GM19193 (cell line): ENCODE measurements around the gene ATXN7.

Experiments used
- POLR2A ChIP-seq: IDR thresholded peaks from 4 replicates; pipeline ENCODE4 v1.6.1; 2011; ENCODE audit not compliant: insufficient read depth, insufficient read length; ENCODE audit errors: extremely low read depth

The ATXN7 gene

GRCh38 chr3:63876260-63876659 lies 12.6 kb downstream of the ATXN7 start:
- no peak for TF ChIP-seq POLR2A

DNA sequence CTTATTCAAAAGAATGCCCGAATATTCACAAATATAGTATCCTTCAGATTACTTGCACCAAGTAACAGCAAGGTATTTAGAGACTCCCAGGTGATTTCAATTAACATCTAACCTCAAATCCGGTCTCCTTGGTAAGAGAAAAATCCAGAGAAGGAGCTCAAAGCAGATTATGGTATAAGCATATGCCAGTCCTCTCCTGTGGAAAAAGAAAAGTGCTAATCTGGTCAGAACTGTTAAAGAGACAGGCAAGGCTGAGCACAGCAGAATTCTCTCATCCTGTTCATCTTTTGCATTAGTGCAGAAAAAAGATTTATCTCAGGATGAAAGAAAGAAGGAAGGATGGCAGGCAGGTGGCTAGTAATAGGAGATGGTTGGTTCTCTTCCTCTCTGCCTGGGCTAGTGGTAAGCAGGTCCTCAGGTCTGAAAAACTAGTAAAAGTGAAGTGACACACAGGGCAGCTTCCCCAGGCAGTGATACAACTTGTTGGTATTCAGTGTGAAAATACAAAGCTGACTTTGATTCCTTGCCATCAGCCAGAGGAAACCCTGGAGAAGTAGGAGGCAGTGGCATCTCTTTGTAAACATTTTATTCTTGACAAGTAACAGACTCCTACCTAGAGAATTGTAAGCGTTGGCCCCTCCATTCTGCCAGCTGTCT lies 14.2 kb downstream of the ATXN7 start:
- no peak for TF ChIP-seq POLR2A

GRCh38 chr3:63878394-63879060 lies 14.9 kb downstream of the ATXN7 start:
- no peak for TF ChIP-seq POLR2A

- no peak for TF ChIP-seq POLR2A
Observed at GRCh38 chr3:63880653-63881052, 17.0 kb downstream of the ATXN7 start.

GRCh38 chr3:63886858-63887257 lies 23.2 kb downstream of the ATXN7 start:
- no peak for TF ChIP-seq POLR2A

- TF ChIP-seq POLR2A: no peak
Observed at GRCh38 chr3:63891518-63891917, 27.9 kb downstream of the ATXN7 start.

DNA sequence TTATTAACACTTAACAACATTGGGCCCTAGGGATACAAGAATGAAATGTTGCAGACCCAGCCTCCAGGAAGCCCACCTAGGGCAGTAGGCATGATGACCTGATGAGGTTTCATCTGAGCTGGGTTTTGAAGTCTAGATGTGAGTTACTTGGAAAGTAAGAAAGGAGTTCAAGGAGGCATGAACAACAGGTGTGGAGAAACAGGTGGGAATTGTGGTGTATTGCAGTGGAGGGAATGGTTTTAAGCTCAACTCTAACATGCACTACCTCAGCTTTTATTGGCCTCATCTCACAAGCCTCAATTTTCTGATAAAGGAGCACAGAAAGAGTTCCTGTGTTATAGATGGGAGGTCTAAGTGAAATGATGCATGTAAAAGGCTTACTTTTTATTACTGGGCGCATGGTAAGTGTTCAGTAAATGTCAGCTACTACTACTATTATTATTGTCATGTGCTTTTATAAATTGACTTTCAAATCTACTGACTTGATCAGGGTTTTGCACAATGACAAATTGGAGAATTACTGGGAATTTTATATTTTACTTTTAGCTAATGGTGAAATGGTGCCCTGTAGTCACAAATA lies 29.2 kb downstream of the ATXN7 start:
- no peak for TF ChIP-seq POLR2A

- no peak for TF ChIP-seq POLR2A
Observed at GRCh38 chr3:63895422-63896189, 31.9 kb downstream of the ATXN7 start.

DNA sequence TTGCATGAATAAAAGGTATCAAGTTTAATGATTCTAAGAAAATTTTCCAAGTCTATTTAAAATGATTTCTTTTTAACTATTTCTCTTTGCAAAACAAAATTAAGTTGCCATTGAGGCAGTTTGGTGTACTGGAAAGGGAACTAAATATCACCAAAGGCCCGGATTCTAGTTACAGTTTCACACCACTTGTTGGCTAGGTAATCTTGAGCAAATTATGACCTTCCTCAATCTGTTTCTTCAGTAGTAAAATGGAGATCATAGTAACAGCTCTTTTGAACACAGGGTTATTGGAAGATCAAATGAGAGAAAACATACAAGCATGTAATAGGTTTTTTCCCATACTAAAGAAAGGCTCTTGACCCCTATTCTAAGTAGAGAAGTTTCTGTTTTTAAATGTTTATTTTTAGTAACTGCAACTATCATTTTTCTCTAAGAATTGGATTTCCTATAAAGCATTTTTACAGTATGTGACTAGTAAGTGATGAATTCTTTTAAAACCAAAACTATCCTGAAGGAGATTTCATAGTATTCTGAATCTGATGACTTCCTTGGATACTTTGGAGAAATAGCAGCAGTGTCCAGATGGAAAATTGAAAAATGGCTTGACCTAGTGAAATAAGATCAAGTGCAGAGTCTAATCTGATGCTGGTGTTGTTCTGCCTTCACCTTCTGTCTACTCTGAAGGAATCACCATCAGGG lies 32.8 kb downstream of the ATXN7 start:
- no peak for TF ChIP-seq POLR2A

DNA sequence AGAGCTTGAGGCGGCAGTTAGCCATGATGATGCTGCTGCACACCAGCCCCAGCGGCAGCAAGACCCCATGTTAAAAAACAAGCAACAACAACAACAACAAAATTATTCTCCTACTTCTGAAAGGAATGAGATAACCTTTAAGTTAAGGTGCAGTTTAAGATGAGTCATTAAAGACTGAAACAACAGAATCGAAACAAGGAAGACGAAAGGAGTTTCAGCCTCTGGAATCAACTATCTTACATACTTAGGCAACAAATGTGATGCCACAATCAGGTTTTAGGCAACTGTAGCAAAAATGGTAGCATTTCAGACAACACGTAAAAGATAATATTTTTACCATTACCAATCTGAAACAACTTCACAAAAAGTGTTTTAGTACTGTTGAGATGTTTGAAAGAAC lies 36.3 kb downstream of the ATXN7 start:
- no peak for TF ChIP-seq POLR2A

- no peak for TF ChIP-seq POLR2A
Observed at GRCh38 chr3:63900459-63900858, 36.8 kb downstream of the ATXN7 start.

DNA sequence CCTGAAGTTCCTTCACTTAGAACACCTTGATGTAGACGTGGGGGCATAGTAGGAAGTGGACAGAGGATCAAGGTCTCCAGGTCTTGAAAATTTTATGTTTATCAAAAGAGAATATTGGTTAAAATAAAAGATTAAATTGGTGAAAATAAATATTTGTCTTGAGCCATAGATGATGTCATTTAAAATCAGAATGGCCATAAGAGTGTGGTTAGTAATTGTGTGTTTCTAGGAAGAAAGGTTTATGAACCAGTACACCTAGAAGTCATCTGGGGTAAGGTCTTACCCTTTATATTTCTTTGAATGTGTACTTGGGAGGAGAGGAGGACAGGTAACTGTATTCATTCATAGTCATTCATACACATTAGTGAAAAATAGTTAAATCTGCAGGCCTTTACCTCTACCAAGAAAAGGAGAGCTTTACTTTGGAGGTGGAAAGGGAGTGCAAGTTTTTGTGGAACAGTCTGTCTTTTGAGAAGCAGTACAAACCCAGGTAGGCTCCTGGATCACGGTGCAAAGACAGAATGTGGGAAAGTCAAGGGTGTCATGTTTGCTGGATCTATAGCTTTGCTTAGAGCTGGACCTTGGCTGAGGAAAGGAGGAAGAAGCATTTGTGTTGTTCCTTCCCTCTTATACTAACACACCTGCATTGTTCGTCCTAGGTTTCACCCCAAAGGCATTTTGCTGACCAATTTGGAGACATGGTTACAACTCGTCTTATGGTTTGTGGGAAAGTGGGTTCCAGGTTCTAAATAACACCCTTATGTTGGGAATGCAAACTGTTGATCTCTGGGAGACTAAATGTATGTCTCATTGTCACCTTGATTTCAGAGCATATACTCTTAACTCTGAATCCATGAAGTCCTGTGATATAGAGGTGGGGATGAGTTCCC lies 42.3 kb downstream of the ATXN7 start:
- TF ChIP-seq POLR2A: no peak

DNA sequence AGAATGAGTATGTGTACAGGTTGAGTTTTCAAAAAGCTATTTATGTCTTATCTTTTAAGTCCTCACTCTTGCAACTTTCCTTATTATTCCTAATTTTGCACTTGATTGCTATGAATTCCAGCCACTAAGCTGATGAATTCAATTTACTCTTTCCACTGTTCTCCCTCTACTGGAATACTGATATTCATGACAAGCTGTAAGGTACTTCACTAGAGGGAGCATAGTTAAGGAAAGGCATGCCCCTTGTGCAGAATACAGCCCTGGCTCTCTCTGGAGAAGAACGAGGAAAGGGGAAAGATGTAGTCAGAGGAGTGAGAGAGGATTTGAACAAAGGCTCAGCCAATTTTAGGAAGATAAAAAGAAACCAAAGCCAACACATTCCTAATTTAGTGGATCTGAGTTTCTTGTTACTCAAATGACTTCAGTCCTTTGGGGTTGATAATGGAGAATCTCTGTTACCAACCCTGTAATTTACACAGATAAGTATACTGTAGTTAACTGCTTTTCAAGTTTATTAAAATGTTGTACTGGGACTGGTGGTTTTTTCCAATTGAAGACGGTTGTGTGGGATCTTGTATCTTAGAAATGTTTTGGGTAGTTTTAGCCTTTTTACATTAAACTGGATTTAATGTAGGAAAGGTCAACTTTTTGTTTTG lies 44.5 kb downstream of the ATXN7 start:
- no peak for TF ChIP-seq POLR2A
